GM19238 (cell line): Measurements from ENCODE around the gene SPAG16.

Source experiments
- DNase-seq: peaks from one replicate; pipeline ENCODE4 v3.0.0; 2011; ENCODE audit warnings: low spot score; ENCODE audit not compliant: insufficient read length

The SPAG16 gene

GRCh38 chr2:214367171-214367570 lies 1082.9 kb downstream of the SPAG16 start:
- DNase-seq = no peak

GRCh38 chr2:214376618-214377285 lies 1092.5 kb downstream of the SPAG16 start:
- no peak for DNase-seq

- no peak for DNase-seq
Measured at GRCh38 chr2:214377286-214377624, 1093.0 kb downstream of the SPAG16 start.

GRCh38 chr2:214378455-214379103 lies 1094.3 kb downstream of the SPAG16 start:
- no peak for DNase-seq

GRCh38 chr2:214379227-214379626 lies 1095.0 kb downstream of the SPAG16 start:
- DNase-seq = no peak

GRCh38 chr2:214380681-214381080 lies 1096.4 kb downstream of the SPAG16 start:
- no peak for DNase-seq

GRCh38 chr2:214382229-214382628 lies 1098.0 kb downstream of the SPAG16 start:
- no peak for DNase-seq

GRCh38 chr2:214386720-214387119 lies 1102.5 kb downstream of the SPAG16 start:
- no peak for DNase-seq

GRCh38 chr2:214389334-214389733 lies 1105.1 kb downstream of the SPAG16 start:
- DNase-seq = no peak

- no peak for DNase-seq
Measured at GRCh38 chr2:214393796-214394195, 1109.5 kb downstream of the SPAG16 start.

- DNase-seq = no peak
Measured at GRCh38 chr2:214395040-214395439, 1110.8 kb downstream of the SPAG16 start.

GRCh38 chr2:214401580-214401979 lies 1117.3 kb downstream of the SPAG16 start:
- DNase-seq = no peak

GRCh38 chr2:214410128-214410775 lies 1126.0 kb downstream of the SPAG16 start:
- DNase-seq = no peak

GRCh38 chr2:214410918-214411554 lies 1126.8 kb downstream of the SPAG16 start, which contains the start of gene VWC2L:
VWC2L (plus strand) TSS chr2:214411054; CDS start chr2:214414194, 3,140 bp downstream.
- DNase-seq = no peak

- DNase-seq = no peak
Measured at GRCh38 chr2:214412679-214413078, 1128.4 kb downstream of the SPAG16 start.

GRCh38 chr2:214436470-214436869 lies 1152.2 kb downstream of the SPAG16 start:
- no peak for DNase-seq

GRCh38 chr2:214450118-214450894 lies 1166.0 kb downstream of the SPAG16 start:
- no peak for DNase-seq

GRCh38 chr2:214451516-214452275 lies 1167.4 kb downstream of the SPAG16 start:
- DNase-seq = no peak
